ENCODE measurements around the gene MYOD1. TPM values are rescaled to one million over a fixed set of nuclear protein-coding genes. Genes with fewer than 3 reads are reported as not detected.

Gene MYOD1
- total and polyA plus RNA-seq, 2 of the 4 experiments (the other 2 are of a cell fraction): not detected

- WGBS, 2 experiments (ENCODE audit: extremely low coverage in 2 of 2, insufficient read length in 1 of 2): no CpG with 5 or more reads among the region's 1 CpG
- in situ Hi-C loops (cut with MboI; ENCODE audit: low sequenced_read_pairs): no loop called here
- CTCF ChIA-PET: interaction anchor here (1.0 kb wide), 1 partner anchor 37 kb away, joined by 3 read pairs; no protein-coding TSS in a partner anchor
Observed at GRCh38 chr11:17769218-17769617, 49.8 kb downstream of the MYOD1 start.

More at GRCh38 chr11:17769218-17769617, 49.8 kb downstream of the MYOD1 start:
- Histone ChIP-seq H2AK5ac (ENCODE audit: low read depth, low read length) (no peak overlapping the region), H3K23ac (ENCODE audit: low read depth, low read length) (no peak overlapping the region), H3K4ac (ENCODE audit: low read depth, low read length) (no peak overlapping the region), H3K36me3 (ENCODE audit: control insufficient read depth, insufficient read depth, low read length) (no peaks in the 10 kb centered on the region), H4K5ac (ENCODE audit: low read depth, low read length) (no peak overlapping the region), H3K4me3 (ENCODE audit: insufficient read depth, low read depth, low read length) (no peak overlapping the region), H2BK5ac (ENCODE audit: low read depth, low read length, poor library complexity, severe bottlenecking) (no peak overlapping the region), H4K20me1 (ENCODE audit: insufficient read depth, low read length) (no peaks in the 10 kb centered on the region), H3K9me3 (ENCODE audit: control insufficient read depth, insufficient read depth, low read length) (no peaks in the 10 kb centered on the region), H3K4me1 (ENCODE audit: control insufficient read depth, insufficient read depth, low read length) (no peaks in the 10 kb centered on the region), H3K79me1 (ENCODE audit: low read depth in 1 of 2, low read length in 2 of 2) (no peaks in the 10 kb centered on the region), H3K18ac (ENCODE audit: low read depth, low read length) (no peak overlapping the region), H2BK15ac (ENCODE audit: low read depth, low read length) (no peak overlapping the region), H3K56ac (ENCODE audit: extremely low read depth, insufficient read depth, low read length) (no peak overlapping the region), H3K27me3 (ENCODE audit: control insufficient read depth, insufficient read depth, low read length) (peaks cover 4% of the 10 kb centered on the region; the same call in 1 of the 2 replicates), H2AFZ (replicated peaks; ENCODE audit: low read length, poor library complexity) (no peak overlapping the region), H3K9me1 (ENCODE audit: insufficient read depth, low read length) (no peaks in the 10 kb centered on the region), H2BK20ac (ENCODE audit: low read depth, low read length) (no peak overlapping the region), H3K9ac (ENCODE audit: low read depth, low read length) (no peak overlapping the region), H4K91ac (ENCODE audit: insufficient read depth, low read depth, low read length) (no peak overlapping the region), H4K8ac (ENCODE audit: low read depth in 2 of 2, low read length in 2 of 2) (no peak overlapping the region), H3K14ac (replicated peaks; ENCODE audit: low read depth, low read length) (no peak overlapping the region), H2AK9ac (replicated peaks; ENCODE audit: low read depth, low read length, poor library complexity) (no peak overlapping the region), H2BK120ac (ENCODE audit: low read depth, low read length) (no peak overlapping the region), H3K4me2 (ENCODE audit: low read depth, low read length) (no peak overlapping the region), H3K27ac (ENCODE audit: insufficient read depth, low read length) (no peak overlapping the region)
- intact Hi-C loops (cut with micrococcal nuclease): no loop called here
- POLR2A ChIA-PET (ENCODE audit: unreplicated experiment): interaction anchor here (0.7 kb wide), 1 partner anchor 202 kb away, joined by 3 read pairs; no protein-coding TSS in a partner anchor
- no peak for TF ChIP-seq BHLHE40 (IDR thresholded peaks at IDR 0.05; ENCODE audit: low read depth, low read length)
- no peak for TF ChIP-seq MAFK (IDR thresholded peaks at IDR 0.05; ENCODE audit: low read depth, low read length)
- no peak for ATAC-seq (ENCODE audit: low read depth)
- BruUV-seq (replicated peaks): no TSS peak
- no peak for DNase-seq
- dilution Hi-C loops (cut with HindIII; ENCODE audit: low sequenced_read_pairs, unreplicated experiment): no loop called here
